Coronary artery (tissue), 2 donors: ENCODE measurements around the gene INF2.

Experiments used
- DNase-seq: peaks from one replicate; pipeline ENCODE4 v3.0.0-alpha.2; 2017; ENCODE audit warnings: low spot score
- H3K27ac ChIP-seq, 2 donors: fragments of 200-600 bp; sonication (generic); one replicate each; pipeline ENCODE4 v1.5.1; 2016 to 2019
- H3K4me3 ChIP-seq: fragments of 200-600 bp; sonication (generic); 2 replicates; pipeline ENCODE4 v1.5.1; 2016; ENCODE audit warnings: mild to moderate bottlenecking, moderate library complexity
- TF ChIP-seq, protein P1 (sequence below): fragments of 200-600 bp; sonication (generic); IDR thresholded peaks from one replicate; pipeline ENCODE4 v1.5.1; 2019; ENCODE audit warnings: antibody characterized with exemption

Gene INF2

DNA sequence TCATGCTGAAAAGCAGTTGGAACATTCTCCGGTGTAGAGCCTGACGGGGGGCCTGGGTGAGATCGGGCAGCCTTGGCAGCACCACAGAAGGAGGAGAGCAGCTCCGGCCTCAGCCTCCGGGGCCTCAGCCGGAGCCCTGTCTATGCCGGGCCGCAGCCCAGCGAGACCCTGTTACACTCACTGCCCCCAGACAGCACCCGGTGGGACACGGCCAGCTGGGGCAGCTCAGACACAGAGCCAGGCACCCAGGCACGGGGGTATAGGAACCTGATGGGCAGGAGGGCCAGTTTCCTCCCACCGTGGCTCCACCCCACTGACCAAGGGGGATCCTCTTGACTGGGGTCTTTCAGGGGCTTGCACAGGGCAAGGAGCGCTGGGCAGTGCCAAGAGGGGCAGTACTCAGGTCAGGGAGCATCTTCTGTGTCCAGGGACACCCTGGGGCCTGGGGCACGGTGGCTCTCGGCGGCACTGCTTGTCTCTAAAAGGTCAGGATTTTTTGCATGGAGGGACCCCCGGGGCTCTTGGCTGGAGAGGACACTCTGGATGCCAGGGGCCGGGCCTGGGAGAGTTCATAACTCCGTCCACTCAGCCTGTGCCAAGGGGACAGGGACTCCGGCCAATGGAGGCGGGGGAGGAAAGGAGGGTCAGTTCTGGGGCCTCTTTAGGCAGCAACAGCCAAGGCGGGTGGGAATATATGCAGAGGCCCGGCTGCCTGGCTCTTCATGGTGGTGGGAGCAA is 9.4 kb downstream of the INF2 start:
- H3K27ac ChIP-seq = peak overlapping the region; percentile 78 to 89
- H3K4me3 ChIP-seq = peak overlapping the region; percentile 58
- no peak for DNase-seq
- TF ChIP-seq, protein P1, sequence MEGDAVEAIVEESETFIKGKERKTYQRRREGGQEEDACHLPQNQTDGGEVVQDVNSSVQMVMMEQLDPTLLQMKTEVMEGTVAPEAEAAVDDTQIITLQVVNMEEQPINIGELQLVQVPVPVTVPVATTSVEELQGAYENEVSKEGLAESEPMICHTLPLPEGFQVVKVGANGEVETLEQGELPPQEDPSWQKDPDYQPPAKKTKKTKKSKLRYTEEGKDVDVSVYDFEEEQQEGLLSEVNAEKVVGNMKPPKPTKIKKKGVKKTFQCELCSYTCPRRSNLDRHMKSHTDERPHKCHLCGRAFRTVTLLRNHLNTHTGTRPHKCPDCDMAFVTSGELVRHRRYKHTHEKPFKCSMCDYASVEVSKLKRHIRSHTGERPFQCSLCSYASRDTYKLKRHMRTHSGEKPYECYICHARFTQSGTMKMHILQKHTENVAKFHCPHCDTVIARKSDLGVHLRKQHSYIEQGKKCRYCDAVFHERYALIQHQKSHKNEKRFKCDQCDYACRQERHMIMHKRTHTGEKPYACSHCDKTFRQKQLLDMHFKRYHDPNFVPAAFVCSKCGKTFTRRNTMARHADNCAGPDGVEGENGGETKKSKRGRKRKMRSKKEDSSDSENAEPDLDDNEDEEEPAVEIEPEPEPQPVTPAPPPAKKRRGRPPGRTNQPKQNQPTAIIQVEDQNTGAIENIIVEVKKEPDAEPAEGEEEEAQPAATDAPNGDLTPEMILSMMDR = no peak

DNA sequence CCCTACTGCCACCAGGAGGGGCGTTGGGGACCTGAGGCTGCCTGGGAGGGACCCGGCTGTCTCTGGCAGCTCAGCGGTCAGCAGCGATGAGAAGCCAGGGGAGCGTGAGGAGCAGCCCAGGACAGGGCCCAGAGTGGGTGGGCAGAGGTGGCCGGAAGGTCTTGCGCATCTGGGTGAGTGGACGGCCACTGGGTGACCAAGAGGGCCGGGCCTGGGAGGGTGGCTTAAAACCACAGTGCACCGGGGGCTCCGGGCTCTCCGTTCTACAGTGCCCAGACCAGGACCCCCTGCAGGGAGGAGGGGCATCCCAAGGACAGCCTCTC is 10.0 kb downstream of the INF2 start:
- no peak for DNase-seq
- TF ChIP-seq, protein P1 = no peak
- Histone ChIP-seq H3K4me3 (peak overlapping the region; percentile 58), H3K27ac (peak overlapping the region; percentile 78 to 89)

DNA sequence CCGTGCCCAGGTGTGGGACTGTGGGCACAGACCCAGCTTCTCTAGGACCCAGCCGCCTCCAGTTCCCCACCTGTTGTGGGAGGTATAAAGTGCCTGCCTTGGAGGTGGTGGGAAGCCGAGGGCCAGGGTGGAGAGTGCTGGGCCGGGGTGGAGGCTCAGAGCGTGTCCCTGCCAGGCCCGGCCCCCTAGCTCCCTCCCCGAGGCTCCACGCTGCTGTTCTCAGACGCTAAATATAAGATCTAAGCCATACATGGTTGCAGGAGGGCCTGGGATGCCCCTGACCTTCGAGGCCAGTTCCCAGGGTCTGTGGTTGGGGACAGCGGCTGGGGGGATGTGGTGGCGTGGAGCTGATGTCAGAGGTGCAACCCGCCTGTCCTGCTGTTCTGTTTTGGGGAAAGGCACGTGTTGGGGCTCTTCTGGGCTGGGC is 10.8 kb downstream of the INF2 start:
- TF ChIP-seq, protein P1 = no peak
- peak overlapping the region; percentile 78 to 89 for H3K27ac ChIP-seq
- DNase-seq = no peak

DNA sequence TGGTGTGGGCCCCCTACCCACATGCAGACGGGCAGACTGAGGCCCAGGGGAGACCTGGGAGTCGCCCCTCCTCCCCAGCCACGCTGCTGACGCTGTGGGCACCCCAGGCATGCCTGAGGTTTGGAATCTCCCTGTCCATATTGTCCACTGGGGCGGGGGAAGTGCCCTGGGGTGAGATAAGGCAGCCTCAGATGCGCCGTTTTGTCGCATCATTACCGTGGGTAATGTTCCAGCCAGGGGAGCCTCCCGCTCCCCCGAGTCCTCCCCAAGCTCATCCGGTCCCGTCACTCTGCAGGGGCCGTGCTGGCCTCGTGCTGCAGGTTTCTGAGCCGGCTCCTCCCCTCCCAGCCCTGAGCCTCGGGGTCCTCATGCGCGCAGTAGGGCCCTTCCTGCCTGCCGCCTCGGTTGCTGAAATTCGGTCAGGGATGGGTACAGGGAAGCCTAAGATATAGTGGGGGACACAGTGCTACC is 11.4 kb downstream of the INF2 start:
- TF ChIP-seq, protein P1 = no peak
- no peak for DNase-seq
- peak overlapping the region; percentile 58 for H3K4me3 ChIP-seq
- H3K27ac ChIP-seq = peak overlapping the region; percentile 78 to 89

More for the DNA sequence above, 10.8 kb downstream of the INF2 start:
- peak overlapping the region; percentile 58 for H3K4me3 ChIP-seq

DNA sequence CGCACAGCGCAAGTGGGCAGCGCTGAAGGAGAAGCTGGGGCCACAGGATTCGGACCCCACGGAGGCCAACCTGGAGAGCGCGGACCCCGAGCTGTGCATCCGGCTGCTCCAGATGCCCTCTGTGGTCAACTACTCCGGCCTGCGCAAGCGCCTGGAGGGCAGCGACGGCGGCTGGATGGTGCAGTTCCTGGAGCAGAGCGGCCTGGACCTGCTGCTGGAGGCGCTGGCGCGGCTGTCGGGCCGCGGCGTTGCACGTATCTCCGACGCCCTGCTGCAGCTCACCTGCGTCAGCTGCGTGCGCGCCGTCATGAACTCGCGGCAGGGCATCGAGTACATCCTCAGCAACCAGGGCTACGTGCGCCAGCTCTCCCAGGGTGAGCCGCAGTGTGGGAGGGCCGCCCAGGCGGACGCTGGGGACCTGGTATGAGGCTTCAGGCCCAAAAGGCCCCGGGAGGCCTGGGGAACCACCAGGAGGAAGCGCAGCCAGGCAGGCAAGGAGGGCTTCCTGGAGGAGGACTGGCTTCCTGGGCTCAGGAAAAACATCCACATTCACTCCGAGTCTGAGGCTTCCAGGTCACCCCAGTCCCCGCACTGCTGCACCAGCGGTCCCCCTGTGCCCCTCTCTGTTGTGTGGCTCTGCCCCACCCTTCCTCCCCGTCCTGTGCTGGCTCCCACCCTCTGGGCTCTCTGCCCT is 12.1 kb downstream of the INF2 start:
- peak overlapping the region in 1 of 2 donors; percentile 89 for H3K27ac ChIP-seq
- no peak overlapping the region for H3K4me3 ChIP-seq
- TF ChIP-seq, protein P1 = no peak
- DNase-seq = no peak

DNA sequence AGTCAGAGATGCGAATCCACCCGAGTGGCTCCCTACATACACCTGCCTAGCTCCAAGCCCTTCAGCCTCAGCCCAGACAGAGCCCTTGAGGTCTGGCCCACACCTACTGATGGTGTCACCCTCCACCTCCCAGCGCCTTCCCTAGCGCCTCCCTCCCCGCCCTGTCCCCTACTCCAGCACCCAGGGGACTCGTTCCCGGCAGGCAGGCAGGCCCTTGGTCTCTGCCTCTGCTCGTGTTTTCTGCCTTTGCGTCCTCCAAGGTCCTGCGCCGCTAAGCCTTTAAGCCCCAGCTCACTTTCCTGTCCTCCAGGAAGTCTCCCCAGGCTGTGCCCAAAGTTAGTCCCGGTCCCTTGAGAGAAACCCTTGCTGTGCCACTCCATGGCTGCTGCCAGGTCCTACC is 12.7 kb downstream of the INF2 start:
- peak overlapping the region in 1 of 2 donors; percentile 89 for H3K27ac ChIP-seq
- TF ChIP-seq, protein P1 = no peak
- H3K4me3 ChIP-seq = no peak overlapping the region
- no peak for DNase-seq
